ENCODE data around the gene ZXDA. TPM values are rescaled to one million over a fixed set of nuclear protein-coding genes. Genes with fewer than 3 reads are reported as not detected.
"Not testable (repeated sequence)": the region's sequence is repeated elsewhere in the genome, so short reads cannot be mapped to it uniquely, and the experiment has no call there.

Gene ZXDA, protein sequence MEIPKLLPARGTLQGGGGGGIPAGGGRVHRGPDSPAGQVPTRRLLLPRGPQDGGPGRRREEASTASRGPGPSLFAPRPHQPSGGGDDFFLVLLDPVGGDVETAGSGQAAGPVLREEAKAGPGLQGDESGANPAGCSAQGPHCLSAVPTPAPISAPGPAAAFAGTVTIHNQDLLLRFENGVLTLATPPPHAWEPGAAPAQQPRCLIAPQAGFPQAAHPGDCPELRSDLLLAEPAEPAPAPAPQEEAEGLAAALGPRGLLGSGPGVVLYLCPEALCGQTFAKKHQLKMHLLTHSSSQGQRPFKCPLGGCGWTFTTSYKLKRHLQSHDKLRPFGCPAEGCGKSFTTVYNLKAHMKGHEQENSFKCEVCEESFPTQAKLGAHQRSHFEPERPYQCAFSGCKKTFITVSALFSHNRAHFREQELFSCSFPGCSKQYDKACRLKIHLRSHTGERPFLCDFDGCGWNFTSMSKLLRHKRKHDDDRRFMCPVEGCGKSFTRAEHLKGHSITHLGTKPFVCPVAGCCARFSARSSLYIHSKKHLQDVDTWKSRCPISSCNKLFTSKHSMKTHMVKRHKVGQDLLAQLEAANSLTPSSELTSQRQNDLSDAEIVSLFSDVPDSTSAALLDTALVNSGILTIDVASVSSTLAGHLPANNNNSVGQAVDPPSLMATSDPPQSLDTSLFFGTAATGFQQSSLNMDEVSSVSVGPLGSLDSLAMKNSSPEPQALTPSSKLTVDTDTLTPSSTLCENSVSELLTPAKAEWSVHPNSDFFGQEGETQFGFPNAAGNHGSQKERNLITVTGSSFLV
- 3.7 and 4.9 TPM in 2 replicates for total RNA-seq (2014; rRNA removed; shearing (Covaris generic))

DNA sequence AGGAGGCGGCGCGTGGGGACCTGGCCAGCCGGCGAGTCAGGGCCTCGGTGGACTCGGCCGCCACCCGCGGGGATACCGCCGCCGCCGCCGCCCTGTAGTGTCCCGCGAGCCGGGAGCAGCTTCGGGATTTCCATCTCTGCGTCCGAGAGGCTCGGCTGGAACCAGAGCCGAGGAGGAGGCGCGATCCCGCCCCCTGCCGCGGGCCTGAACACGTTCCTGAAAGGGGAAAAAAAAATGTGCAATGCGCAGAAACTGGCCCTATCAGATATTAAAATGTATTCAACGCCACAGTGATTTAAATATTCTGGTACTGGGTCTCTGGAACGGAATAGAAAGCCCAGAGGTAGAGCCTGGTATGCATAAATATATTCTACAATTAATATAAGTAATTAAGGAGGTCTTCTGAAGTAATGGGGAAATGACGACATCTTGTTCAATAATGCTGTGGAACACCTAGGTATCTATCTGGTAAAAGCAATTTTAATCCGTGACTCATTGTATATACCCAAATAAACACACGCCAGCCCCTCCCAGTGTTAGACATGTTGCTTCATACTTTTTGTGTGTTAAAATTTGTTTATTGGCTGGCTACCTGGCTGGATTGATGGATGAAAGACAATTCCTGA is at the start of gene ZXDA:
TSS of gene ZXDA (minus strand) at position 172 of the 626 bp plus-strand sequence. CDS start at position 134, 38 bp downstream.
- DNase-seq (ENCODE audit: low spot score); in situ Hi-C loops (cut with HindIII; ENCODE audit: low sequenced_read_pairs): not testable (repeated sequence)

DNA sequence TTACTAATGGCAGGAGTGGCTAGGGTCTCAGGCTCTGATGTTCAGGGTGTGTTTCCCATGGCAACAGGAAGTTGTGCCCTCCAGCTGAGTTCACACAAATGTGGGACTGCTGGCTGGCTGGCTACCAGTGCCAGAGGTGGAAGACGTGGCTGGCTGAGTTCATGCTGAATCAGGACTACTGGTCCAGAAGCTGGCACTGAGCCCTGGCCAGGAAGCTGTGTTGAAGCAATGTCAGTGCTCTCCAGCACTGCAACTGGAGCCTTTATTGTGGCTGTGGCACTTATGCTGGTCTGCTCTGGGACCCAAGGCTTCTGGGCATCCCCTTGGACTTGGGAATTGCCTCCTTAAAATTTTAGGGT is 42.0 kb upstream of the ZXDA start:
- DNase-seq (ENCODE audit: low spot score): no peak
- in situ Hi-C loops (cut with HindIII; ENCODE audit: low sequenced_read_pairs): no loop called here

DNA sequence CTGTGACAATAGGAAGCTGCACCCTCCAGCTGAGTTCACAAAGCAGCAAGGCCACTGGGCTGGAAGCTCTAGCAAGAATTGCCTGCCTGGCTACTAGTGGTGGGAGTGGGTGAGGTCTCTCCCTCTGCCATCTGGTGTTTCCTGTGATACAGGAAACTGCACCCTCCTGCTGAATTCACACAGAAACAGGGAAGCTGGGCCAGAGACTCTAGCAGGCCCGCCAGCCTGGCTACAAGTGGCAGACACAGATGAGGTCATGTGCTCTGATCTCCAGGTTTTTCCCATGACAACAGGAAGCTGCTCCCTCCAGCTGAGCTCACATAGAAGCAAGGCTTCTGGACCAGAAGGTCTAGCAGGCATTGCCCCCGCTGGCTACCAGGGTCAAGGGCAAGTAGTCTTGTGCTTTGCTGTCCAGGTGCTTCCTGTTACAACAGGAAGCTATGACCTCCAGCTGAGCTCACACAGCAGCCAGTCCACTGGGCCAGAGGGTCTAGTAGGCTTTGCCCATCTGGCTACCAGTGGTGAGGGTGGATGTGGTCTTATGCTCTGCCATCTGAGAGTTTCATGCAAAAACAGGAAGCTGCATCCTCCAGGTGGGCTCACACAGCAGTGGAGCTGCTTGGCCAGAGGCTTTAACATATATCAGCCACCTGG is 41.5 kb upstream of the ZXDA start:
- DNase-seq (ENCODE audit: low spot score): no peak
- in situ Hi-C loops (cut with HindIII; ENCODE audit: low sequenced_read_pairs): no loop called here

DNA sequence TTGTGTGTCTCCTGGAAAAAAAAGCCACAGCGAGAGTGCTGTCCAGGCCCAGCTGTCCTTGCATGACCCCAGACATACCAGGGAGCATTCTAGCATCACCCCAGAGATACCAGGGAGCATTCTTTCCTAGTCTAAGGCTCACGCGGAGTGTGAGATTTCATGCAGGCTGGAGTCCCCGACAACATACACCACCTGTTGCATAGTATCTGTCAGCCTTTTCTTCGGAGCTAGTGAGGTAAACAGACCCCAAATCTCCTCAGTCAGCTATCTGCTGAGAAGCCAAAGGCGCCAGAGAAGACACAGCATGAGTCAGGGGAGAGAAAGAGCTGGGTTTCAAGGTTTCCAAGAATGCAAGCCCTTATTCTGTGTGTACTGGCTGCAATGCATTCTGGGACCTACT is 23.1 kb upstream of the ZXDA start:
- no peak for DNase-seq (ENCODE audit: low spot score)
- in situ Hi-C loops (cut with HindIII; ENCODE audit: low sequenced_read_pairs): no loop called here

DNA sequence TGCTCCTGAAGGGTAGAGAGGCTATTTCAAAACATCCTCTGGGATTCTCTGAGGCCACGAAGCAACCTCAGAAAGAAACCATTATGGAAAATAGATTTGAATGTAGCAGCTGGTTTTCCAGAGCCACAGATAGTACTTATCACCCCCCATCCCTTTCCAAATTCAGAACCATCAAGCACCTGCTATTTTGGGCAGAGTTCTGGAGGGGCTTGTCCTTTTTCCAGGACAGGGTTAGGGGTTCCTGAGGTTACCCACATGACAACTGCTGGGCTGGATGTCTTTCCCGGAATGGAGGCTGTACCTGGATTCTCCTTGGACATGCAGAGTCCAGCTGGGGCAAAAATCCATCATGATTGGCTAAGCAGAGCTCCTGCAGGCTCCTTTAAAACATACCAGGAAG is 22.0 kb upstream of the ZXDA start:
- no peak for DNase-seq (ENCODE audit: low spot score)
- in situ Hi-C loops (cut with HindIII; ENCODE audit: low sequenced_read_pairs): no loop called here

DNA sequence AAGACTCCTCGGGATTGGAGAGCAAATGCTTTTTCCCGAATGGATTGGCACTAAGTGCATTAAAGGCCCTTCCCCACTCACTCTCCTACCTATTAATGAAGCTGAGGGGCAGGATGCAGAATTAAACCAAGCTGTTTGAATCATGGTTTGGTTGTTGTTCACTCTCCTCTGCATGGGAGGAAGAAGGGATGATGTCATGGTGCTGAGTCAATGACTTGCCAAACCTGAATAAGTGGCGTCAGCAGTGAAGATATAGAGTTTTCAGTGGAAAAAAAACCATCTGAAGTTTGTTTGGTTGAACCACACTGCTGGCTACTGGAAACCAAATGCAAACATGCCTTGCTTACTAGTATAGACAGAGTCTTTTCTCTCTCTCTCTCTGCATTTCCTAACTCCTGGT is 19.8 kb upstream of the ZXDA start:
- no peak for DNase-seq (ENCODE audit: low spot score)
- in situ Hi-C loops (cut with HindIII; ENCODE audit: low sequenced_read_pairs): no loop called here

DNA sequence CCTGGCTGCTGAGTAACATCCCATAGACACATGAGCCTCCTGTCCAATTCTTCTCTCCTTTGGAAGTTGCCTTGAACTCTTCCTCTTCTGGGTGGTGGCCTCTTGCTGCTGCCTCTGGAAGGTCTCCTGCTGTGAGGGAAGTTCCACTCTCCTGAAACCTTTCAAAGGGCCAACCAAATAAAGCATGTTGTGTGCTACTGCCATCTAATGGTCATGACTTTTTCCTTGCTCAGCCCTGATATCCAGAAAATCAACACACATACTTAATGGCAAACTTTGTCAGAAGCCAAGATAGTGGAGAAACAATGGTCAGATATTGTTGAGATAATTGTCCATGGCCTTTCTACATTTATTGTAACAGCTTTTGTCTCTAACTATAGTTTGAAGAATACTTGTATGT is 19.1 kb upstream of the ZXDA start:
- in situ Hi-C loops (cut with HindIII; ENCODE audit: low sequenced_read_pairs): no loop called here
- peak; percentile 37 for DNase-seq (ENCODE audit: low spot score)

DNA sequence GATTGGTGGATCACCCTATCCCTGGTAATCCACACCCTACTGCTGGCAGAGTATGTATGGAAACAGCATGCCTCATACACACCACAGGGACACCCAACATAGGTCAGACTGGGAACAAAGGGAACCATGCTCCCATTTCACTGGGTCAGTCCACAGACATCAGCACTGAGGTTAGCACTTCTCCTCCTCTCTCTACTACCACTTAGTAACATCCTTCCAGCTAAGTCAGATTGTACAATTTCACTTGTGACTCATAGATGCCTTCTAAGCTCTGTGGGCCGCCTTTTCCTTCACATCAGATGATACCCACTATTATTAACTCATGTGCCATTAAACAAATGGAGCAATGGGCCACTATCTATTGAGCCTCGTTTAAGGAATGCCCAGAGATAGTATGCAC is 15.5 kb upstream of the ZXDA start:
- in situ Hi-C loops (cut with HindIII; ENCODE audit: low sequenced_read_pairs): no loop called here
- DNase-seq (ENCODE audit: low spot score): no peak

DNA sequence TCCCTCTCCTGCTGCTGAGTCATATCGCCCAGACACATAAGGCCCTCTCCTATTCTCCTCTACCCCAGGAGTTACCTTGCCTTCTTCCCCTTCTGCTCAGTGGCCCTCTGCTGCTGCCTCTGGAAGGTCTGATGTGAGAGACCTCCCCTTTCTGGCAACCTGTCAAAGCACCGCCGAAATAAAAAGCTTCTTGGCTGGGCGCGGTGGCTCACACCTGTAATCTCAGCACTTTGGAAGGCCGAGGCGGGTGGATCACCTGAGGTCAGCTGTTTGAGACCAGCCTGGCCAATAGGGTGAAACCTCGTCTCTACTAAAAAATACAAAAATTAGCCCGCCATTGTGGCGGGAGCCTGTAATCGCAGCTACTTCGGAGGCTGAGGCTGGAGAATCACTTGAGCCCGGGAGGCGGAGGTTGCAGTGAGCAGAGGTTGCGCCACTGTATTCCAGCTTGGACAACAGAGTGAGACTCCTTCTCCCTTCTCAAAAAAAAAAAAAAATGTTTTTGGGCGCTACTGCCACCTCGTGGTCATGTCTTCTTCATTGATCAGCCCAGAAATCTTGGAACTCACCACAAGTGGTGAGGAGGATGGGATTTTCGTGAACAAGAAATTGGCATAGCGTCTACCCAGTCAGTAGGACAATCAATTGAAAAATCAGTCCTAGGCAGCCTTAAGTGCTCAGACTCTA is 8.6 kb upstream of the ZXDA start:
- in situ Hi-C loops (cut with HindIII; ENCODE audit: low sequenced_read_pairs): no loop called here
- DNase-seq (ENCODE audit: low spot score): peak; percentile 48

DNA sequence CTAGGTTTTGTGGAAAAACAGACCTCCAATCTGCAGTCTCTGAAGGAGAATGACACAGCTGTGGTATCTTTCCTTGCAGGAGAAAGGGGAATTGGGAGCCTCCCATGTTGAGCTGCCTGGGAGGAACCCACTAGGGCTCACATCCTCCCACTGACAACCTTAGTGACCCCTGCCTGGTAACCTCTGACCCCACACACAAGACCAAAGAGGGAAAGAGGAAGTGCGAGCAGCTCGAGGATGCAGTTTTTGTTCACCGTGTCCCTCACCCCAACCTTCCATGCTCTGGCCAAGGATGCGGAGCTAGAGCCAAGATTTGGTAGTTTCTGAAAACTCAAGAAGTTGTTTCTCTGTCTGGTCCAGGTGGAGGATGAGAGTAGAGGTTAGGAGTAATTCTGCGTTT is 5.4 kb upstream of the ZXDA start:
- no peak for DNase-seq (ENCODE audit: low spot score)
- in situ Hi-C loops (cut with HindIII; ENCODE audit: low sequenced_read_pairs): no loop called here

DNA sequence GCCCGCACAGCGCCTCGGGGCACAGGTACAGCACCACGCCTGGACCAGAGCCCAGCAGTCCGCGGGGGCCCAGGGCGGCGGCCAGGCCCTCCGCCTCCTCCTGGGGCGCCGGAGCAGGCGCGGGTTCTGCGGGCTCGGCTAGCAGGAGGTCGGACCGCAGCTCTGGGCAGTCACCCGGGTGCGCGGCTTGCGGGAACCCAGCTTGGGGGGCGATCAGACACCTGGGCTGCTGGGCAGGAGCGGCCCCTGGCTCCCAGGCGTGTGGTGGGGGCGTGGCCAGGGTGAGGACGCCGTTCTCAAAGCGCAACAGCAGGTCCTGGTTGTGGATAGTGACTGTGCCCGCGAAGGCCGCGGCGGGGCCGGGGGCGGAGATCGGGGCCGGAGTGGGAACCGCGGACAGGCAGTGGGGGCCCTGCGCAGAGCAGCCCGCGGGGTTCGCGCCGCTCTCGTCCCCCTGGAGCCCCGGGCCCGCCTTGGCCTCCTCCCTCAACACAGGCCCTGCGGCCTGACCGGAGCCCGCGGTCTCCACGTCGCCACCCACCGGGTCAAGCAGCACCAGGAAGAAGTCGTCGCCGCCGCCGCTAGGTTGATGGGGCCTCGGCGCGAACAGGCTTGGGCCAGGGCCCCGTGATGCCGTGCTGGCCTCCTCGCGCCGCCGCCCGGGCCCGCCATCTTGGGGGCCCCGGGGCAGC is 517 bp downstream of the ZXDA start:
- in situ Hi-C loops (cut with HindIII; ENCODE audit: low sequenced_read_pairs): not testable (repeated sequence)
- peak; percentile 72 for DNase-seq (ENCODE audit: low spot score)

DNA sequence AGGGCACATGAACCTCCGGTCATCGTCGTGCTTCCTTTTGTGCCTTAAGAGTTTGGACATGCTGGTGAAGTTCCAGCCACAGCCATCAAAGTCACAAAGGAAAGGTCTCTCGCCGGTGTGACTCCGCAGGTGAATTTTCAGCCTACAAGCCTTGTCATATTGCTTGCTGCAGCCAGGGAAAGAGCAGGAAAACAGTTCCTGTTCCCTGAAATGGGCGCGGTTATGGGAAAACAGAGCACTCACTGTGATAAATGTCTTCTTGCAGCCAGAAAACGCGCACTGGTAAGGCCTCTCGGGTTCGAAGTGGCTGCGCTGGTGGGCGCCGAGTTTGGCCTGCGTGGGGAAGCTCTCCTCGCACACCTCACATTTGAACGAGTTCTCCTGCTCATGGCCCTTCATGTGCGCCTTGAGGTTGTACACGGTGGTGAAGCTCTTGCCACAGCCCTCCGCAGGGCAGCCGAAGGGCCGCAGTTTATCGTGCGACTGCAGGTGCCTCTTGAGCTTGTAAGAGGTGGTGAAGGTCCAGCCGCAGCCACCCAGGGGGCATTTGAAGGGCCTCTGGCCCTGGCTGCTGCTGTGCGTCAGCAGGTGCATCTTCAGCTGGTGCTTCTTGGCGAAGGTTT is 1.2 kb downstream of the ZXDA start:
- DNase-seq (ENCODE audit: low spot score); in situ Hi-C loops (cut with HindIII; ENCODE audit: low sequenced_read_pairs): not testable (repeated sequence)

DNA sequence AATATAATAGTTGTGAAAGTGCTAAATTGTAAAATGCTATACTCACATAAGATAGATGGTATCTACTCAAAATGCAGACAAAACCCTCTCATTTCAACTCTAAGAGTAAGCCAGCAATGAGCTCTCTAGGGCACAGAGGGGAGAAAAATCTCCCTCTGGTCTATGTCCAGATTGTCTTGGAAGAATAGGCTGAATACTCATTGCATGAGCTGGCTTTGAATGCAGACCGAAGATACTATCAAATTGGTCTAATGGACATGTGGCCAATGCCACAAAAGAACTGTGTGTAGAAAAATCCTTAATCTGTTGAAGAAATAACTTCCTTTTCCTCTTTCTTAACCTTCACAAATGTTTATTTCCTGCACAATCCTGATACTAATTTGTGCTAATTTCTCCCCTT is 3.5 kb downstream of the ZXDA start:
- peak; percentile 43 for DNase-seq (ENCODE audit: low spot score)
- in situ Hi-C loops (cut with HindIII; ENCODE audit: low sequenced_read_pairs): no loop called here

DNA sequence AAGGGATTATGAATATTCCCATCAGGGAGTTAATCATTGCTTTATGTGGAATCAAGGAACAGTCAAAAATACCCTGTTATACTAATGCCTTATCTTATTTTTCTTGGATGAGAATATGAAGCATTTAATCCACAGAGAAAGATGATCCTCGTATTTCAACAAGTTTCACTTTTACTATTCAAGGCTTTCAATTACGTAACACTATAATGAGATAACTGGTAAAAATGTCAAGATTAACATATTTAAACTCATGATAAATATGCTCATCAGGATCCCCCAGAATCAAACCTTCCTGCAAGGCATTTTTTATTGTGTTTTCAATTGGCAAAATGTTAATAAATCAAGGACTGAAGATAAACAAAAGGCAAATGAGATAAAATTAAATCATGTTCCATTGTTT is 5.1 kb downstream of the ZXDA start:
- DNase-seq (ENCODE audit: low spot score): no peak
- in situ Hi-C loops (cut with HindIII; ENCODE audit: low sequenced_read_pairs): no loop called here

DNA sequence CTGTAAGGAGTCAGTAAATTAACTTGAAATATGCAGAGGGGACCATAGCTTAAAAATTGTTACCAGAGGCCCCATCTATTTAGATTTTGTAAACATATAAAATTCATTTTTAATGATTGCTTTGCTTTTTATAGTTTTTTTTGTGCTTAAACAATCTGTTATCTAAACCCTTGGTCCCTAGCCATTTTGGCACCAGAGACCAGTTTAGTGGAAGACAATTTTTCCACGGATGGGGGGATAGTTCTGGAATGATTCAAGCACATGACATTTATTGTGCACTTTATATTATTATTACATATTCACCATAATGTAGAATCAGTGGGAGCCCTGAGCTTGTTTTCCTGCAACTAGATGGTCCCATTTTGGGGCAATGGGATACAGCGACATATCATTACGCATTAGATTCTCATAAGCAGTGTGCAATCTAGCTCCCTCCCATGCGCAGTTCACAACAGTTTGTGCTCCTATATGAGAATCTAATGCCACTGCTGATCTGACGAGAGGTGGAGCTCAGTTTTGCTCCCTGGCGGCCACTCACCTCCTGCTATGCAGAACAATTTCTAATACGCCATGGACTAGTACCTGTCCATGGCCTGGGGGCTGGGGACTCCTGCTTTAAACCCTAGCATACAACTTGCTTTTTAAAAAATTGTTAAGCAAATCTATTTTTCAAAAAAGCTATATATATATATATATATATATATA is 5.9 kb downstream of the ZXDA start:
- DNase-seq (ENCODE audit: low spot score): no peak
- in situ Hi-C loops (cut with HindIII; ENCODE audit: low sequenced_read_pairs): no loop called here

DNA sequence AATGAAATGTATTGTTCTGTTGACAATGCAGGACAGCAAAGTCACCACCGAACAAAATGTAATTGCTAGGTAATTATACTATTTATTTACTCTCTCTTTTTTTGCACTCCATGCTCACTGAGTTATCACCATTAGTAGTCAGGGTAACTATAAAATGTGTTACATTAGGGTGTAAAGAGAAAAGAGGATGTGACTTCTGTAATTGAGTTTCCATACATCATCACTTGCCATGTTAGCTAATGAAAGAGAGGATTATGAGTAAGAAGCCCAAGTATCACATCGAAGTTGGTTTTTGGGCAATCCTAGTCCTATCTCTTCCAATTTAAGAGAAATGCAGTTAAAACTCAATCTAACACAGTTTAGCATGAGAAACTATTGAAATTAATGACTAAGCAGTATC is 7.6 kb downstream of the ZXDA start:
- no peak for DNase-seq (ENCODE audit: low spot score)
- in situ Hi-C loops (cut with HindIII; ENCODE audit: low sequenced_read_pairs): no loop called here

DNA sequence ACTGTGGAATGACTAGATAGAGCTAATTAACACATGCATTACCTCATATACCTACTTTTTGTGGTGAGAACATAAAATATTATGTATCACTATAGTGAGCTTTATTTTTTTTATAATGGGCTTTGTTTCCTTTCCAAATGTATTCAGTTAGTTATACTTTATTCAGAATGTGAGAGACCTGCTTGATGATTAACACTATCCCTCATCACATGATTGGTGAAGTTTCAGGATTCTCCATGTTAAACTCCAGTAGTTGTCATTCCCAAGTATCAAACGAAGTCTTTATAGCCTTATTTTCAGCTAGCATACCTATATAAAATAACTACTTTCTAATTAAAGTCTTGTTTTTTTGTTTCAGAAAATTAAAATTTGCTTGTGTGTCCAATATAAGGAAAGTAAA is 8.8 kb downstream of the ZXDA start:
- DNase-seq (ENCODE audit: low spot score): no peak
- in situ Hi-C loops (cut with HindIII; ENCODE audit: low sequenced_read_pairs): no loop called here

DNA sequence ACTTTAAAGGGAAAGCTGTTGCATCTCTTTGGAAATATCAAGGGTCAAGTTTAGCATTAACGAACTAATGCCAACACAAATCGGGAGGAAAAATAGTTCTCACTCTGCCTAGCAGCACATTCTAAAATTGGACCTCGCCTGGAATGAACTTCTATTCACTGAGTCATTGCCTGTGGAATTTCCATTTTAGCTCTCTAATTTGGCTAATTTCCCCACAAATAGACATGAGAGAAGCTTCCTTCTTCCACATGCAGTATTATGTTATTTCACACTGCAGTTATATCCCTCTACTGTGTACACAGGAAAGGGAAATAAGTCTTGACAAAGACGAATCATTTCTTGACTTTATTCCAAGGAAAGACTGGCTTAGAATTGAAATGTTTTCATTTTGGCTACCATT is 9.3 kb downstream of the ZXDA start:
- DNase-seq (ENCODE audit: low spot score): no peak
- in situ Hi-C loops (cut with HindIII; ENCODE audit: low sequenced_read_pairs): no loop called here
